GM23338 (cell line): ENCODE results near the gene HBM.

Experiments
- CTCF ChIP-seq, 2 experiments: fragments of 200-600 bp in 1 of 2; sonication (generic) in 1 of 2; conservative IDR thresholded peaks; 2 replicates each; pipeline versions ENCODE4 v1.5.1 to v1.6.1; 2016 to 2017; ENCODE audit warnings: antibody characterized with exemption in 2 of 2, low read depth in 2 of 2, mild to moderate bottlenecking in 2 of 2, moderate library complexity in 1 of 2
- EZH2 ChIP-seq: fragments of 200-600 bp; sonication (generic); IDR thresholded peaks from one replicate; pipeline ENCODE4 v1.8.0; 2017; ENCODE audit warnings: antibody characterized with exemption, mild to moderate bottlenecking, low read depth; ENCODE audit not compliant: unreplicated experiment

- TF ChIP-seq EZH2 (no peak), CTCF (conservative IDR thresholded peaks at IDR 0.05; ENCODE audit: low read depth in 2 of 2) (peak; percentile 77 to 83)
These were observed 48.1 kb upstream of the HBM start for GRCh38 chr16:117379-118365.
